Endothelial cell of umbilical vein (primary cell): ENCODE measurements around the gene IGSF3. TPM values are rescaled to one million over a fixed set of nuclear protein-coding genes. Genes with fewer than 3 reads are reported as not detected.

ENCODE experiments used
- BruUV-seq: library from RNA; stranded (reverse); fragments of 400-500 nt; replicated peaks from 2 replicates; lab custom pipeline; 2021; lab: Mats Ljungman, UMichigan
- CTCF ChIA-PET: fragments of 300-600, 350-600 bp; sonication (Branson Sonifier 250); formaldehyde crosslinking; loops from one replicate; lab custom pipeline; 2021; ENCODE audit warnings: antibody characterized with exemption, inconsistent platforms; lab: Charles Lee
- POLR2A ChIA-PET: fragments of 300-600, 350-600 bp; sonication (Branson Sonifier 250); formaldehyde crosslinking; loops from one replicate; lab custom pipeline; 2021; ENCODE audit warnings: antibody characterized with exemption, inconsistent platforms; lab: Charles Lee
- DNase-seq: peaks from one replicate; pipeline ENCODE4 v3.0.0-alpha.2; 2011; ENCODE audit warnings: low read depth, low spot score
- FAIRE-seq: peaks from 2 replicates; lab custom pipeline; 2011; peaks lifted over from hg19 to GRCh38; lab: Jason Lieb, UNC
- H2AFZ ChIP-seq: 2 replicates; pipeline ENCODE4 v1.6.0; 2012; ENCODE audit warnings: low read depth, low read length, control low read depth, inconsistent platforms
- H3K27ac ChIP-seq: 2 replicates; pipeline ENCODE4 v1.5.1; 2011; ENCODE audit warnings: low read depth, mild to moderate bottlenecking, control low read depth, low read length, moderate library complexity; ENCODE audit not compliant: insufficient read depth
- H3K27me3 ChIP-seq, 2 experiments: 2 replicates each; pipeline versions ENCODE4 v1.6.0 to v1.6.1; 2011; ENCODE audit warnings: low read length in 2 of 2, mixed read lengths in 1 of 2; ENCODE audit not compliant: control insufficient read depth in 2 of 2, insufficient read depth in 2 of 2
- H3K36me3 ChIP-seq, 2 experiments: 2 replicates in 1 of 2; 3 replicates in 1 of 2; pipeline ENCODE4 v1.5.1; 2011; ENCODE audit warnings: low read length in 2 of 2, mild to moderate bottlenecking in 1 of 2, moderate library complexity in 1 of 2; ENCODE audit not compliant: control insufficient read depth in 2 of 2, insufficient read depth in 2 of 2; ENCODE audit errors: extremely low read depth in 1 of 2
- H3K4me1 ChIP-seq: 3 replicates; pipeline ENCODE4 v1.5.1; 2011; ENCODE audit warnings: mild to moderate bottlenecking, low read length; ENCODE audit not compliant: control insufficient read depth, insufficient read depth; ENCODE audit errors: extremely low read depth
- H3K4me2 ChIP-seq: 2 replicates; pipeline ENCODE4 v1.6.1; 2011; ENCODE audit warnings: low read length, control low read depth, mixed read lengths; ENCODE audit not compliant: insufficient read depth
- H3K4me3 ChIP-seq, 3 experiments: fragments of 200-600 bp in 1 of 3; sonication (generic), shearing (Covaris generic) in 1 of 3; replicated peaks in 1 of 3; 2 replicates each; pipeline ENCODE4 v1.5.1; 2011 to 2016; ENCODE audit warnings: control low read depth in 3 of 3, low read length in 3 of 3, mild to moderate bottlenecking in 2 of 3, inconsistent platforms in 1 of 3, low read depth in 1 of 3, moderate library complexity in 1 of 3; ENCODE audit not compliant: insufficient read depth in 1 of 3
- H3K79me2 ChIP-seq: 2 replicates; pipeline ENCODE4 v1.6.0; 2012; ENCODE audit warnings: low read length, inconsistent platforms; ENCODE audit not compliant: control insufficient read depth, insufficient read depth
- H3K9ac ChIP-seq: replicated peaks from 2 replicates; pipeline ENCODE3; 2011; ENCODE audit warnings: low read length, control low read depth; ENCODE audit not compliant: insufficient read depth; ENCODE audit errors: extremely low read depth
- H3K9me1 ChIP-seq: replicated peaks from 3 replicates; pipeline ENCODE4 v1.6.0; 2011; ENCODE audit warnings: mild to moderate bottlenecking, low read length; ENCODE audit not compliant: control insufficient read depth, insufficient read depth; ENCODE audit errors: extremely low read depth
- H3K9me3 ChIP-seq: replicated peaks from 2 replicates; pipeline ENCODE4 v1.5.1; 2012; ENCODE audit warnings: low read length, inconsistent platforms; ENCODE audit not compliant: control insufficient read depth, insufficient read depth
- H4K20me1 ChIP-seq: replicated peaks from 2 replicates; pipeline ENCODE3; 2011; ENCODE audit warnings: mild to moderate bottlenecking, low read length; ENCODE audit not compliant: control insufficient read depth, insufficient read depth; ENCODE audit errors: extremely low read depth
- EZH2 ChIP-seq: IDR thresholded peaks from 2 replicates; pipeline ENCODE4 v1.6.1; 2012; ENCODE audit warnings: borderline replicate concordance, low read depth, mild to moderate bottlenecking, moderate library complexity, low read length, inconsistent platforms; ENCODE audit not compliant: severe bottlenecking
- FOS ChIP-seq: IDR thresholded peaks from 2 replicates; pipeline ENCODE4 v1.6.1; 2011; ENCODE audit warnings: mild to moderate bottlenecking, low read length, moderate library complexity, borderline replicate concordance; ENCODE audit not compliant: insufficient read depth
- GATA2 ChIP-seq: IDR thresholded peaks from 2 replicates; pipeline ENCODE4 v1.7.0; 2011; ENCODE audit warnings: low read depth, mild to moderate bottlenecking, moderate library complexity, mixed read lengths, low read length; ENCODE audit not compliant: insufficient read length, insufficient read depth
- JUN ChIP-seq: IDR thresholded peaks from 2 replicates; pipeline ENCODE4 v1.6.1; 2011; ENCODE audit warnings: borderline replicate concordance, low read depth; ENCODE audit not compliant: insufficient read length, insufficient read depth
- MYC ChIP-seq: IDR thresholded peaks from one replicate; pipeline ENCODE4 v1.6.1; 2011; ENCODE audit warnings: mild to moderate bottlenecking, low read depth, low read length
- POLR2A ChIP-seq: IDR thresholded peaks from 2 replicates; pipeline ENCODE4 v1.6.1; 2012; ENCODE audit warnings: low read depth, mild to moderate bottlenecking, control low read depth, low read length
- POLR2AphosphoS5 ChIP-seq: IDR thresholded peaks from 2 replicates; pipeline ENCODE4 v1.6.1; 2012; ENCODE audit warnings: low read depth, mild to moderate bottlenecking, control low read depth, low read length, moderate library complexity; ENCODE audit not compliant: insufficient read depth
- dilution Hi-C: fragments of 300-500 bp; cut with MboI; formaldehyde crosslinking; loops from one replicate; pipeline ENCODE4 v1.15.0; 2019; ENCODE audit warnings: low sequenced_read_pairs; ENCODE audit not compliant: extremely low pct_ligation_motif_present
- intact Hi-C: fragments of 100-400 bp; cut with micrococcal nuclease; formaldehyde crosslinking; loops from one replicate; pipeline ENCODE4 v1.10.0; 2022
- polyA plus RNA-seq, 4 experiments: library from polyadenylated mRNA; depleted of rRNA in 3 of 4; stranded (reverse) in 3 of 4; unstranded in 1 of 4; fragments of >200 nt; gene quantifications; 2 replicates each; pipeline versions ENCODE4 v1.2.1 to v1.2.3, GENCODE V29; 2011 to 2012; ENCODE audit warnings: missing spikeins in 1 of 4
- total RNA-seq: library from RNA; stranded (reverse); gene quantifications from 2 replicates; pipeline ENCODE4 v1.2.3, GENCODE V29; 2021
- TF ChIP-seq, protein P1 (sequence below): IDR thresholded peaks from 2 replicates; pipeline ENCODE4 v1.6.1; 2011; ENCODE audit not compliant: insufficient read depth, insufficient read length
- TF ChIP-seq, protein P2 (sequence below), 2 donors: IDR thresholded peaks; 1 replicate in 1 of 2; 2 replicates in 1 of 2; pipeline ENCODE4 v1.5.1; 2011; ENCODE audit warnings: low read length in 2 of 2, mild to moderate bottlenecking in 2 of 2, moderate library complexity in 2 of 2, control low read depth in 1 of 2, inconsistent platforms in 1 of 2, low read depth in 1 of 2; ENCODE audit not compliant: insufficient read depth in 1 of 2; ENCODE audit errors: extremely low read depth in 1 of 2

IGSF3 gene
- total and polyA plus RNA-seq, 2 donors (not counting 3 experiments of a cell fraction or from before 2014, with no cell fraction given), result 0.63 to 2.2 TPM

DNA sequence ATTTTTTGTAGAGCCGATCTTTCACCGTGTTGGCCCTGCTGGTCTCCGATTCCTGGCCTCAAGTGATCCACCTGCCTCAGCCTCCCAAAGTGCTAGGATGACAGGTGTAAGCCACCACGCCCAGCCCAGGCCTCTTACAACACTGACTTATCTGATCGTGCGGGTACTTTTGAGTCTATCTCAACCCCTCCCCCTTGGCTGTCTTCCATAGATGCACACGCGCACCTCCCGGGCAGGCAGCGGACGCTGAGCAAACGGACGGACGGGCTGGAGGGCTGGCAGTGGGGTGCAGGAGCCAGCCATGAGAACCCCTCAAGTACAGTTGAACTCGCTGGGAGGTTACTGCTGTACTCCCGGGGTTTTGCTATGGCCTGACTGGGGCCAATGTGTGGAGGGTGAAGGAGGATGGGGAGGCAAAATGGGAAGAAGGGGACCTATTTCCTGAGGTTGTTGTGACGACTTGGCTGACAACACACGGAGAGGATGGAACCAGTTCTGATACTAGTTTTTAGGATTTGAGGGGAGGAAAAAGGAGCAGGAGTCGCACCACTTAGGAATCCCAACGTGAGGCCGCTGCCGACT, 97.7 kb downstream of the IGSF3 start:
- peaks cover 9% of the 10 kb centered on the region for H3K4me1 ChIP-seq
- H3K9me3 ChIP-seq, result no peaks in the 10 kb centered on the region
- peak overlapping the region; percentile 1 for H3K9ac ChIP-seq
- FAIRE-seq (peak; percentile 18), DNase-seq (no peak)
- no peaks in the 10 kb centered on the region for H3K9me1 ChIP-seq
- no TSS peak for BruUV-seq
- intact Hi-C loops (loop anchor here (2.0 to 10.0 kb wide), 9 partner anchors 65 to 552 kb away; partner anchors contain the start of genes ATP1A1 and TRIM45), dilution Hi-C loops (no loop called here)
- peaks cover 4 to 6% of the 10 kb centered on the region in 2 experiments for H3K27me3 ChIP-seq
- peak overlapping the region; percentile 2 to 69 (median 64) for H3K4me3 ChIP-seq
- CTCF ChIA-PET, result interaction anchor here (0.9 to 1.5 kb wide), 2 partner anchors 70 to 84 kb away, joined by 3 read pairs; no protein-coding TSS in a partner anchor
- H3K4me2 ChIP-seq, result peak overlapping the region; percentile 52
- peaks cover 6% of the 10 kb centered on the region for H3K79me2 ChIP-seq
- peak overlapping the region; percentile 53 for H2AFZ ChIP-seq
- no peaks in the 10 kb centered on the region for H3K36me3 ChIP-seq
- POLR2A ChIA-PET, result no interaction called here
- TF ChIP-seq POLR2AphosphoS5 (no peak), POLR2A (no peak), JUN (no peak), FOS (no peak), EZH2 (no peak), MYC (no peak), GATA2 (no peak)
- TF ChIP-seq, protein P1, sequence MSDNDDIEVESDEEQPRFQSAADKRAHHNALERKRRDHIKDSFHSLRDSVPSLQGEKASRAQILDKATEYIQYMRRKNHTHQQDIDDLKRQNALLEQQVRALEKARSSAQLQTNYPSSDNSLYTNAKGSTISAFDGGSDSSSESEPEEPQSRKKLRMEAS, result no peak
- TF ChIP-seq, protein P2, sequence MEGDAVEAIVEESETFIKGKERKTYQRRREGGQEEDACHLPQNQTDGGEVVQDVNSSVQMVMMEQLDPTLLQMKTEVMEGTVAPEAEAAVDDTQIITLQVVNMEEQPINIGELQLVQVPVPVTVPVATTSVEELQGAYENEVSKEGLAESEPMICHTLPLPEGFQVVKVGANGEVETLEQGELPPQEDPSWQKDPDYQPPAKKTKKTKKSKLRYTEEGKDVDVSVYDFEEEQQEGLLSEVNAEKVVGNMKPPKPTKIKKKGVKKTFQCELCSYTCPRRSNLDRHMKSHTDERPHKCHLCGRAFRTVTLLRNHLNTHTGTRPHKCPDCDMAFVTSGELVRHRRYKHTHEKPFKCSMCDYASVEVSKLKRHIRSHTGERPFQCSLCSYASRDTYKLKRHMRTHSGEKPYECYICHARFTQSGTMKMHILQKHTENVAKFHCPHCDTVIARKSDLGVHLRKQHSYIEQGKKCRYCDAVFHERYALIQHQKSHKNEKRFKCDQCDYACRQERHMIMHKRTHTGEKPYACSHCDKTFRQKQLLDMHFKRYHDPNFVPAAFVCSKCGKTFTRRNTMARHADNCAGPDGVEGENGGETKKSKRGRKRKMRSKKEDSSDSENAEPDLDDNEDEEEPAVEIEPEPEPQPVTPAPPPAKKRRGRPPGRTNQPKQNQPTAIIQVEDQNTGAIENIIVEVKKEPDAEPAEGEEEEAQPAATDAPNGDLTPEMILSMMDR (IDR thresholded peaks at IDR 0.05; ENCODE audit: extremely low read depth in 1 of 2, insufficient read depth in 1 of 2, low read depth in 1 of 2, low read length in 2 of 2), result no peak
- no peaks in the 10 kb centered on the region for H4K20me1 ChIP-seq
- no peak overlapping the region for H3K27ac ChIP-seq
